GM13976 (cell line): Measurements from ENCODE around the gene LINC01488.

Source experiments
- DNase-seq: peaks from one replicate; pipeline ENCODE4 v3.0.0; 2012; ENCODE audit warnings: low spot score
- CTCF ChIP-seq: IDR thresholded peaks from 2 replicates; pipeline ENCODE4 v1.5.1; 2012; ENCODE audit warnings: borderline replicate concordance, mild to moderate bottlenecking; ENCODE audit not compliant: insufficient read depth; ENCODE audit errors: extremely low read depth, missing control alignments, control extremely low read depth
- in situ Hi-C: fragments of 300-500 bp; cut with MboI; formaldehyde crosslinking; loops from one replicate; pipeline ENCODE4 v1.12.0; 2022; ENCODE audit warnings: low sequenced_read_pairs, mixed read lengths, inconsistent platforms; ENCODE audit not compliant: unreplicated experiment

LINC01488 gene

GRCh38 chr11:69487849-69488542 lies 6.5 kb downstream of the LINC01488 start:
- no peak for DNase-seq
- in situ Hi-C loops, result no loop called here
- no peak for TF ChIP-seq CTCF

DNA sequence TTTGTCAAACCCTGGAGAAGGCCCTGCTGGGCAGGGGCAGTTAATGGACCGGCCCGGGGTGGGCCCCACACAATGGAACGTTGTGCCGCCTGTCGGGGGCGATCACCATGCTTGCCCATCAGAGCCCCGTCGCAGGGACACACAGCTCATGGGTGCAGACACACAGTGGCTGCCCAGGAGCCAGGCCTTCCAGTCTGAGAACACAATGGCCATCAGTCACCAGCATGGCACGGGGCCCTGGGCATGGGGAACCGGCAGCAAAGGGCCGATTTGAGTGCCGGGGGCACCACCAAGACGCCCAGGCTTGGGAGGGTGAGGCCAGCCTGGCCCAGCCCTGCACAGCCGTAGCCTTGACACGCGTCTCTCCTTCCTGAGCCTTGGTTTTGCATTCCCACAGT lies 7.1 kb downstream of the LINC01488 start:
- in situ Hi-C loops, result no loop called here
- no peak for TF ChIP-seq CTCF
- DNase-seq, result no peak

GRCh38 chr11:69489031-69489745 lies 7.7 kb downstream of the LINC01488 start:
- in situ Hi-C loops, result no loop called here
- DNase-seq, result no peak
- TF ChIP-seq CTCF, result no peak

DNA sequence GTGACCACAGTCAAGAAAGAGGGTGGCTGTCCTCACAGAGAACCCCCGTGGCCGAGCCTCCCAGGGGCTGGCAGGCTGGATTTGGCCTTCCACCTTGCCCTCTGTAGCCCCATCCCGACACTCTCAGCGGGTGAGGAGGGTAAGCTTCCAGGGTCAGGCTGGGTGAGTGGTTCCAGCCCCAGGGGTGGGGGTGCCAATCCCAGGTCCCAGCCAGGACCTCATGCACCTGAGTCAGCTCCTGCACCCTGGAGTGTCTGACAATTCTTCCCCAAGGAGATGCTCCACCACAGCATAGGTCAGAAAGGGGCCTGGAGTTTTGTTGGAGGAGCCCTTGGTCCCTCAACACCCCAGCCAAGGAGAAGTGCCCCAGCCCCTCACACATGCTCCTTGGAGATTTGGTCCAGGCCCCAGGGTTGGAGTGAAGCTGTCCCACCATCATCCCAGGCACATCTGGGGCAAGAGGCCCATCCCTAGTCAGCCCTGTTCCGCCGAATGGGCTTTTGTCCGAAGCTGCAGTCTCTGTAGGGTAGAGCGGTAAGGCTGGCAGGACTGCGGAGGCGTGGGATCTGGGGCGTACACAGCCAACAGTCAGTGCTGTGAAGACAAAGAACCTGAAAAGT lies 8.4 kb downstream of the LINC01488 start:
- in situ Hi-C loops, result no loop called here

DNA sequence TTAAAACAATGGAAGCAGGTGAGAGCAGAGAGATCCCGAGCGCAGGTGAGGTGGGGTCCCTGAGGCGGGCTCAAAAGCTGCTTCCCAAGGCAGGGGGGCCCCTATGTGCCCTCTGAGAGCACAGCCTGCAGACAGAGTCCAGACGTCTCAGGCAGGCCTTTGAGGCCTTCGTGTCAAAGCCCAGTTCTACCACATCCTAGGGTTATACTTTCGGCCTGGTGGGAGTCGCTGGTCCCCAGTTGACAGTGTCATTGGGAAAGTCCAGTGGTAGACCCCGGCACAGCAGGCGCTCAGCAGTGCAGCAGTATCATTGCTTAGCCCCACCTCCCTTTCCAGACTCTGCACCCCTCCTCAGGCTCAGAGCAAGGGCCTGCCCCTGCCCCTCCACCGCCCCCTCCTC lies 9.1 kb downstream of the LINC01488 start:
- no peak for DNase-seq
- in situ Hi-C loops, result no loop called here
- TF ChIP-seq CTCF, result no peak

More for the DNA sequence above, 8.4 kb downstream of the LINC01488 start:
- DNase-seq, result no peak
- no peak for TF ChIP-seq CTCF

GRCh38 chr11:69491071-69492031 lies 9.9 kb downstream of the LINC01488 start:
- TF ChIP-seq CTCF, result no peak
- no peak for DNase-seq
- in situ Hi-C loops, result no loop called here
